Kidney (tissue), 14 donors: Measurements from ENCODE around the gene TRIM9. TPM values are rescaled to one million over a fixed set of nuclear protein-coding genes. Genes with fewer than 3 reads are reported as not detected.

ENCODE experiments used
- DNase-seq, 5 donors: peaks; one replicate each; pipeline ENCODE4 v3.0.0-alpha.2; 2013 to 2020
- FAIRE-seq: peaks from 2 replicates; lab custom pipeline; 2012; peaks lifted over from hg19 to GRCh38; lab: Jason Lieb, UNC
- H3K27ac ChIP-seq, 2 donors: one replicate each; pipeline ENCODE4 v1.7.0; 2013; ENCODE audit warnings: low read depth in 2 of 2, low read length in 2 of 2, inconsistent platforms in 1 of 2
- H3K27me3 ChIP-seq: one replicate; pipeline ENCODE4 v1.7.1; 2013; ENCODE audit warnings: low read length, inconsistent platforms; ENCODE audit not compliant: control insufficient read depth, insufficient read depth
- H3K36me3 ChIP-seq, 3 donors: one replicate each; pipeline versions ENCODE4 v1.7.0 to v1.7.1; 2013; ENCODE audit warnings: low read length in 3 of 3, control low read depth in 1 of 3, inconsistent platforms in 1 of 3; ENCODE audit not compliant: insufficient read depth in 3 of 3, control insufficient read depth in 2 of 3
- H3K4me1 ChIP-seq, 3 donors: one replicate each; pipeline versions ENCODE4 v1.7.0 to v1.7.1; 2013; ENCODE audit warnings: low read length in 3 of 3, inconsistent platforms in 1 of 3, low read depth in 1 of 3; ENCODE audit not compliant: control insufficient read depth in 2 of 3, insufficient read depth in 2 of 3
- H3K4me3 ChIP-seq, 3 donors: one replicate each; pipeline versions ENCODE4 v1.7.0 to v1.8.1; 2013; ENCODE audit warnings: low read length in 3 of 3, control low read depth in 1 of 3, inconsistent platforms in 1 of 3
- H3K9ac ChIP-seq, 3 donors: one replicate each; pipeline versions ENCODE4 v1.7.0 to v1.7.1; 2013; ENCODE audit warnings: low read length in 3 of 3, control low read depth in 1 of 3, inconsistent platforms in 1 of 3
- H3K9me3 ChIP-seq, 3 donors: one replicate each; pipeline versions ENCODE4 v1.7.0 to v1.7.1; 2013; ENCODE audit warnings: low read length in 3 of 3, control low read depth in 1 of 3, inconsistent platforms in 1 of 3; ENCODE audit not compliant: control insufficient read depth in 2 of 3, insufficient read depth in 1 of 3
- CTCF ChIP-seq: IDR thresholded peaks from 3 replicates; pipeline ENCODE4 v1.5.1; 2012; ENCODE audit warnings: mild to moderate bottlenecking, moderate library complexity, borderline replicate concordance; ENCODE audit not compliant: insufficient read depth; ENCODE audit errors: extremely low read depth
- intact Hi-C: fragments of 100-400 bp; cut with DNase I; formaldehyde crosslinking; loops from one replicate; pipeline ENCODE4 v1.11.1; 2022
- polyA plus RNA-seq: library from polyadenylated mRNA; stranded (reverse); fragments of 350-450 nt; fragmentation: Illumina TruSeq; extraction: RNeasy Lipid Tissue Mini Kit (QIAGEN cat#74804); gene quantifications from one replicate; pipeline ENCODE4 v1.2.3, GENCODE V29; 2014; ENCODE audit warnings: low read depth, low replicate concordance; ENCODE audit not compliant: insufficient read depth
- total RNA-seq: library from RNA; stranded (reverse); fragmentation: NEBNext Ultra II Directional; extraction: Animal tissue kit (Norgen Biotek cat#: 25700); gene quantifications from one replicate; pipeline ENCODE4 v1.2.1, GENCODE V29; 2021
- donor health status: control.
- donor health status: control.
- donor health status: control.
- donor health status: control.
- donor health status: control.
- donor health status: DM: yes; HTN: yes; CAD: no.
- donor health status: Normal renal cell carcinoma (clear cell type).

The TRIM9 gene
- total and polyA plus RNA-seq, 2 donors from 2014 or later: 0.67 to 2.0 TPM

GRCh38 chr14:51020024-51020710, 74.7 kb downstream of the TRIM9 start:
- FAIRE-seq (no peak), DNase-seq (peak in 4 of 5 donors; percentile 32 to 63 (median 51))
- no peak overlapping the region for H3K9ac ChIP-seq
- H3K27ac ChIP-seq: no peak overlapping the region
- no peak overlapping the region for H3K4me3 ChIP-seq
- no peaks in the 10 kb centered on the region for H3K27me3 ChIP-seq
- H3K4me1 ChIP-seq: no peaks in the 10 kb centered on the region
- no peaks in the 10 kb centered on the region for H3K36me3 ChIP-seq
- intact Hi-C loops: no loop called here
- no peak for TF ChIP-seq CTCF
- no peaks in the 10 kb centered on the region for H3K9me3 ChIP-seq

- Histone ChIP-seq H3K27me3 (no peaks in the 10 kb centered on the region), H3K9ac (no peak overlapping the region), H3K9me3 (no peaks in the 10 kb centered on the region), H3K4me3 (no peak overlapping the region), H3K4me1 (no peaks in the 10 kb centered on the region), H3K36me3 (no peaks in the 10 kb centered on the region), H3K27ac (no peak overlapping the region)
- intact Hi-C loops: no loop called here
- FAIRE-seq: no peak
- no peak for TF ChIP-seq CTCF
- no peak for DNase-seq
Observed at GRCh38 chr14:51019089-51019488, 75.8 kb downstream of the TRIM9 start.

- no peak for TF ChIP-seq CTCF
- no peak overlapping the region for H3K4me3 ChIP-seq
- FAIRE-seq: no peak
- no peaks in the 10 kb centered on the region for H3K36me3 ChIP-seq
- H3K4me1 ChIP-seq: no peaks in the 10 kb centered on the region
- H3K9me3 ChIP-seq: no peaks in the 10 kb centered on the region
- no peaks in the 10 kb centered on the region for H3K27me3 ChIP-seq
- DNase-seq: no peak
- intact Hi-C loops: no loop called here
- no peak overlapping the region for H3K27ac ChIP-seq
- H3K9ac ChIP-seq: no peak overlapping the region
Observed at GRCh38 chr14:51018521-51018920, 76.4 kb downstream of the TRIM9 start.

GRCh38 chr14:51014625-51015024, 80.3 kb downstream of the TRIM9 start:
- TF ChIP-seq CTCF: no peak
- intact Hi-C loops: no loop called here
- no peaks in the 10 kb centered on the region for H3K36me3 ChIP-seq
- no peak overlapping the region for H3K27ac ChIP-seq
- H3K27me3 ChIP-seq: no peaks in the 10 kb centered on the region
- no peaks in the 10 kb centered on the region for H3K9me3 ChIP-seq
- no peak overlapping the region for H3K4me3 ChIP-seq
- no peaks in the 10 kb centered on the region for H3K4me1 ChIP-seq
- H3K9ac ChIP-seq: no peak overlapping the region
- no peak for DNase-seq
- FAIRE-seq: no peak
